HG03439 (cell line): ENCODE results near the gene SP140.
"Not testable (repeated sequence)": the region's sequence is repeated elsewhere in the genome, so short reads cannot be mapped to it uniquely, and the experiment has no call there.

Experiments
- ATAC-seq: cut with Tn5 transposase; IDR thresholded peaks from one replicate; pipeline ENCODE4 v1.9.1; 2021; ENCODE audit warnings: mild to moderate bottlenecking, moderate library complexity; ENCODE audit not compliant: unreplicated experiment

SP140 gene

GRCh38 chr2:230282936-230283335, 57.4 kb downstream of the SP140 start:
- ATAC-seq: no peak

- no peak for ATAC-seq
Observed at GRCh38 chr2:230286048-230286447, 60.5 kb downstream of the SP140 start.

GRCh38 chr2:230289311-230289710, 63.8 kb downstream of the SP140 start:
- not testable (repeated sequence) for ATAC-seq

- no peak for ATAC-seq
Observed at GRCh38 chr2:230295192-230295591, 69.7 kb downstream of the SP140 start.

- ATAC-seq: no peak
Observed at GRCh38 chr2:230296917-230297316, 71.4 kb downstream of the SP140 start.

GRCh38 chr2:230299618-230300017, 74.1 kb downstream of the SP140 start:
- no peak for ATAC-seq

- no peak for ATAC-seq
Observed at GRCh38 chr2:230305416-230306275, 80.1 kb downstream of the SP140 start.

- no peak for ATAC-seq
Observed at GRCh38 chr2:230306474-230306873, 80.9 kb downstream of the SP140 start.

GRCh38 chr2:230307485-230307884, 81.9 kb downstream of the SP140 start:
- no peak for ATAC-seq

- ATAC-seq: no peak
Observed at GRCh38 chr2:230308402-230309000, 83.0 kb downstream of the SP140 start.

GRCh38 chr2:230310792-230311191, 85.3 kb downstream of the SP140 start:
- not testable (repeated sequence) for ATAC-seq

- not testable (repeated sequence) for ATAC-seq
Observed at GRCh38 chr2:230311634-230312033, 86.1 kb downstream of the SP140 start.

- ATAC-seq: no peak
Observed at GRCh38 chr2:230312638-230313037, 87.1 kb downstream of the SP140 start.

- ATAC-seq: no peak
Observed at GRCh38 chr2:230317366-230317765, 91.8 kb downstream of the SP140 start.

GRCh38 chr2:230318190-230319121, 92.9 kb downstream of the SP140 start:
- ATAC-seq: peak; percentile 38

GRCh38 chr2:230319211-230319862, 93.8 kb downstream of the SP140 start:
- ATAC-seq: peak; percentile 61

- ATAC-seq: no peak
Observed at GRCh38 chr2:230321031-230321430, 95.5 kb downstream of the SP140 start.

- ATAC-seq: no peak
Observed at GRCh38 chr2:230322561-230323384, 97.2 kb downstream of the SP140 start.

- no peak for ATAC-seq
Observed at GRCh38 chr2:230323385-230324106, 98.0 kb downstream of the SP140 start.
